T-helper 1 cell treated with Interleukin-12 subunit alpha and Interleukin-12 subunit beta and Interleukin-4 antibody, amounts not matched to agents 30 ng/mL and 1 ng/mL, for 36 hours (primary cell): ENCODE measurements around the gene HYDIN. TPM values are rescaled to one million over a fixed set of nuclear protein-coding genes. Genes with fewer than 3 reads are reported as not detected.

Experiments
- intact Hi-C: fragments of 100-400 bp; cut with micrococcal nuclease; formaldehyde crosslinking; loops from one replicate; pipeline ENCODE4 v1.15.1; 2024
- total RNA-seq: library from RNA; stranded (reverse); gene quantifications from 2 replicates; pipeline ENCODE4 v1.2.3, GENCODE V29; 2022

The HYDIN gene
- total RNA-seq, 1 donor from 2014 or later, result 0.22 TPM

DNA sequence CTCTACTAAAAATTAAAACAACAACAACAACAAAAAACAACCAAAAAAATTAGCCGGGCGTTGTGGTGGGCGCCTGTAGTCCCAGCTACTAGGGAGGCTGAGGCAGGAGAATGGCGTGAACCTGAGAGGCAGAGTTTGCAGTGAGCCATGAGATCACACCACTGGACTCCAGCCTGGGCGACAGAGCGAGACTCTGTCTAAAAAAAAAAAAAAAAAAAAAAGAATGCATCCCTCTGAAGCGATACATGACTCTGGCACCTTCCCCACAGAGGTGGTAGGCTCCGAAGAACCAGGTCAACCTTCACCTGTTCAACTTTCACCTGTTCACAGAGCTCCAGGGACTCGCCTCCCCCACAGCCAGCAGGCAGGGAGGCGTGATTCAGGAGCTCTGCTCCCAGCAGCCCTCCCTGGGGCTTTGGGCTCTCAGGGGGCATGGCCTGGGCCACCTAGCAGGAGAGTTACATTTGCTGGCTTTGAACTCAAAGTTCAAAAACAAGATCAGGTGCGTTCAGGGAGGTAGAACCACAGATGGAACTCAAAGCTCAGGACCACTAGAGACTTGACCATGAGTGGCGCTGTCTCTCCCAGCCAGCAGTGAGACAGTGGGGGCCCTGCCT lies 435.1 kb downstream of the HYDIN start:
- intact Hi-C loops, result no loop called here

DNA sequence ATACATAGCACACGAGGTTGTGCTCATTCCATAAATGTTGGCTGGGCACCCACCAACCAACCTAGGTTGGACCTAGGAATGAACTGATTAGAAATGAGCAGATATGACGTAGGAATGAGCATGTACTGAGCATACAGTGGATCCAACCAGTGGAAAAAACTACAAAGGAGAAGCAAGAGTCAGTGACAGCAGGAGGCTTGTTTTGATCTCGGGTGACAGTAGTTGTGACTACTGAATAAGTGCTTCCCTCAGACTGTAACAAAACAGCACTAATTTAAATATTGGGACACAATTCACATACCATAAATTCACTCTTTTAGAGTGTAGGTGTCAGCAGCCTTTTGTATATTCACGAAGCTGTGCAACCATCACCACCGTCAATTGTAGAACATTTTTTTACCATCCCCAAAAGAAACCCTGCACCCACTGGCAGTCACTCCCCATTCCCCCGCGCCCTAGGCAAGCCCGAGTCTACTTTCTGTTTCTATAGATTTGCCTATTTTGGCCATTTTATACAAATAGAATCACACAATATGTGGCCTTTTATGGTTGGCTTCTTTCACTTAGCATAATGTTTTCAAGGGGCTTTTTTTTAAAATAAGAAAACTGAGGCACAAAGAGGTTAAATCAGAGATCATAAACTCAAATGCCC lies 436.5 kb downstream of the HYDIN start:
- intact Hi-C loops, result no loop called here

GRCh38 chr16:70790815-70791214 lies 439.7 kb downstream of the HYDIN start:
- intact Hi-C loops, result no loop called here

- intact Hi-C loops, result no loop called here
Observed at GRCh38 chr16:70789595-70790447, 440.7 kb downstream of the HYDIN start.

DNA sequence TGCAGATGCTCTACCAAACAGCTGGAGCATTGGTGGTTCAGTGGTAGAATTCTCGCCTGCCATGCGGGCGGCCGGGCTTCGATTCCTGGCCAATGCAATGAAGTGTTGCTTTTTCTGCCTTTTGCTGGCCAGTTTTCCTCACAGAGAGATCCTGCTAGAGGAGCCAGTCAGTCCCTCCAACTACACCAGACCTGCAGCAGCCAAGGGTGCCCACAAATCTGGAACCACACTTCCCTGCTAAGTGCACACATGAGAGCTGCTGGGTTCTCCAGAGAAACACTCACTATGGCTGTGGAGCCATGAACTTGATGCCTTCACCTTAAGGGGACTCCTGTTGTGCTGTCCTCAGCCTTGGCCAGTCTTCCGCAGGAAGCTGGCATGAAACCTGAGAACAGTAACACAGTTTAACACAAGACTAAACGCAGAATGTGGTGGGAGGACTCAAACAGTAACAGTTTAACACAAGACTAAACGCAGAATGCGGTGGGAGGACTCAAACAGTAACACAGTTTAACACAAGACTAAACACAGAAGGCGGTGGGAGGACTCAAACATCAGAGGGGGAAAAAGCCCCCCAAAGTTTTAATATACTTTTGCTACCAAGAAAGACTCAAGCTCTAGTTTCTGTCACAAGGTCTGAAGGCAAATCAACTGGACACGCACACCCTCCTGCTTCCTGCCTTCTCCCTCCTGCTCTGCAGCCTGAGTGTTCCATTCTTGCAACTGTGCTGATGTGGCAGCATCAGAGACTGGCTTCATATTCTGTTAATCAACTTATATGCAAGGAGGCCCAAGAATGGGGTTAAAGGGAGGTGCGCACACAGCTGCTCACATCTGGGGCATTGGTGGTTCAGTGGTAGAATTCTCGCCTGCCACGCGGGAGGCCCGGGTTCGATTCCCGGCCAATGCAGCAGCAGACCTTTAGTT lies 441.6 kb downstream of the HYDIN start:
- intact Hi-C loops, result no loop called here

DNA sequence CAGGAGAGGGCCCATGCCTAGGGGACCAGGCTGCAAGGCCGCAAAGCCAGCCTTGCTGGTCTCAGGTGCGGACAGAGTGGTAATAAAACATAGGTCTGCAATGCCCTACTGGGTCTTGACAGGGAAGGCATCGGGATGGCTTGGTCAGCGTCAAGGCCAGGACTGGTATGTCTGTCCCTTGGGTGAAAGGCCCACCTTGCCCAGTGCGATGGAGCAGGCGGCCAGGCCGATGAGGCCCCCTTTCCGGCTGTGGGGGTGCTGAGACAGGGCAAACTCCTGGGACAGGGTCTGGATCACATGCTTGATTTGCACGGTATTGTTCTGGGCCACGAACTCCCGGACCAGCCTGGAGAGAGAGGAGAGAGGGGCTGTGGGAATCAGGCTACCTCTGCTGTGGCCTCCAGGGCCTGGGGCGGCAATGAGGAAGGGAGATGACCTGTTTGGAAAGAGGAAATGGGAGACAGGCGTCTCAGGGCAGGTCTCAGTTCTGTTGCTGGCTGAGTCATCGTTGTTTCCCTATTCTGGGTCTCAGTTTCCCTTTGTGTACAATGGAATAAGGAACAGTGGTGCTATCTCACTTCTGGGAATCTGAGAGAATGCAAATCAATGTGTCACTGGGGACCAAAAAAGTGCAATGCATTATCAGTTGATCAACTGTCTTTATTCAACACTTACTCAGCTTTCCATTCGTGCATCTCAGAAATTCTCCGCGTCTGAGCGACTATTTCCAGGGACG lies 444.3 kb downstream of the HYDIN start:
- intact Hi-C loops, result no loop called here

DNA sequence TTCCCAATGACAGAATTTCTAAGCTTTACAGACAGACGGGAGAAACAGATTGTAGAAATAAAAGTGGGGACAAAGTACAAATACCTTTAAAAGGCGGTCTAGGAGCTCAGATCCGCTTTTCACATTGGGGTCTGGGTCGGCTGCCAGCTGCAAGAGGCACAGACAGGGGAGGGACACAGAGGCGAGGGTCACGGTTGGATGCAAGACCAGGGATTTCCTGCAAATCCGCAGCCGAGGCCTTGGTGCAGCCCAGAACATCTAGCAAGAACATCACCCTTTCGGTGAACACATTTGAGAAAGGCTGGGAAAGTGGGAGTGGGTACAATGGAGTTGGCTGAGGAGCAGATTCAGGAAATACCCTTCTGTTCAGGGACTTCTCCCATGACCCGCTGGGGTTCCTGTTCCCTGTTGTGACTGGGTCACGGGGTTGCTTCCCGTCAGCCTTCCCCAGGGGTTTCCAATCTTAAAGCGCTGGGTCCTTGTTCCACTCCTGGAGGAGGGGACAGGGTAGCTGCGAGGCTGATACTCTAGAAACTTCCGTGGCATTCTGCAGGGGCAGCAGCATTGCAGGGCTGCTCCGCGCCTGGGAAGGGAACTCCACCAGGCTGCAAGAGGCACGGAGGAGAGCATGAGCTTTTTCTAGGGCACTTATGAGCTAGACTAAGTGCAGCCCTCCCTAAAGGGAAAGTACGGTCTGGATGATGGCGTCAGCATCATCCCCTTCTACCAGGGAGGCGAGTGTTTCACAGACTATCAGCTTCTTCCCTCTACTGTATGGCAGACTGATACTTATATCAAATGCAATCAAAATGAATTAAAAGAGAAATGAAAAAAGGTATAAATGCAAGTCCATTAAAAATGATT lies 445.6 kb downstream of the HYDIN start:
- intact Hi-C loops, result no loop called here

- intact Hi-C loops, result no loop called here
Observed at GRCh38 chr16:70782237-70782636, 448.3 kb downstream of the HYDIN start.

- intact Hi-C loops, result no loop called here
Observed at GRCh38 chr16:70781800-70782199, 448.7 kb downstream of the HYDIN start.

DNA sequence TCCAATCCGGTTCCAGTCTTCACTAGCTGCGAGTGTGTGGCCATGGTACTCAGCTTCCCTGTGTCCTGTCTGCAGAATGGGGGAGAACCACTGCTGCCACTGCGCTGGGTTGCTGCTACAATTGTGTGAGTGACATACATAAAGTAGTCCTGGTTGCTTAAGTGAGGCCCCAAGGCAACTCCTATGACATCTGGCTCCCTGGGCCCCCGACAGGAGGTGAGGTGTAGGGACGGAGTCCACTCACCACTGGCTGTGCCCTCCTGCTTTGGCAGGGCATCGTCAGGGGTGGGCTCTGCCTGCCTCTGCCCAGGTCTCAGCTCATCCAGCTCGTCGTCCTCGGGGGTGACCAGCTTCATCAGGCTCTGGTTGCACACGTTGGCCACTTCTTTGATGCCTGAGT lies 450.0 kb downstream of the HYDIN start:
- intact Hi-C loops, result no loop called here

DNA sequence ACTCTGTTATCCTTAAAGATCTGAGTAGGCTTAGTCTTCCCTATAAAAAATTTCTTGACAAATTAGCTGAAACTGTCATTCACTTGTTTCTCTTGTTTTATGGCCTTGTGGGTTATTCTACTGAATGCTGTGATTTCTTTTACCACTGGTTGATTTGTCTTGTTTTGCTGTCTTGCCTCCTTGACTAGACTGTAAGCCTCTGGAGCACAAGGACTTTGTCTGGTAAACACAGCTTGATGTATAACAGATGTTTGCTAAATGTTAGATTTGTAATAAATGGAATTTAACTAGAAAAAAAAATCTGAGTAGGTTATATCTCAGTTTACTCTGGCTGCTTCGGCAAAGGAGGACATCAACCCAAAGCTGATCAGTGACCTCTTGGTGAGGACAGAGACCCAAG lies 451.2 kb downstream of the HYDIN start:
- intact Hi-C loops, result loop anchor here (10.0 kb wide), 1 partner anchor 575 kb away; the partner anchor contains the start of gene CALB2

DNA sequence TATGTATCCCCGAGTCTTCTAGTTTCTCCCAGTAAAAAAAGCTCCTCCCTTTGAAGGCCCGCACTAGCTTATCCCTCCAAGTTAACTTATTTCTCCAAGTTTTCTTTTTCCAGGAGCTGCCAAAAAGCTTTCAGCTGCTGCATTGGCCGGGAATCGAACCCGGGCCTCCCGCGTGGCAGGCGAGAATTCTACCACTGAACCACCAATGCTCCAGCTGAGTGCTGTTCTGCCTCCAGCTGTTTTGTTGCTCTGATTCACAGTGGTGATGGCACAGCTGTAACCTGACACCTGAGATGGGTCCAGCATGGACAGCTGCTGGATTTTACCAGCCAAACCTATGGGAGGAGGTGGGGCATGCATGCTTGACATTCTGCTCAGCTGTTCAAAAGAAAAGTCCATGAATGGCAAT lies 451.6 kb downstream of the HYDIN start:
- intact Hi-C loops, result loop anchor here (10.0 kb wide), 1 partner anchor 576 kb away; the partner anchor contains the start of gene CALB2

DNA sequence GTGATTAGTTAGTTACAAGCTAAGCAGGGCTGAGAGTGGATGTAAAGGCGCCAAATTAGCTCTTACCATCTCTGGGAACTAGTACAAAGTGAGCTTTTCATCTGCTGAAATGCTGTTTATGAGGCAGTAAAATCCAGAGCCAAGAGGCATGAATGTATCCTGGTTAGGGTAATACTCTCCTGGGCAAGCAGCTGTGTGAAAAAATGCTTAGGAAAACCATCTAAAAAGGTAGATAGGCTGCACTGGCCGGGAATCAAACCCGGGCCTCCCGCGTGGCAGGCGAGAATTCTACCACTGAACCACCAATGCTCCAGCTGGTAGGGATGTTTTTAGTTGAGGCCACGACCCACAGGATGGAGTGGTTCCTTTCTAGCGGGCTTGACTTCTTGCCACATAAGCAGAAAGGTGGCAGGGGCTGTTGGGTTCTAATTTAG lies 452.5 kb downstream of the HYDIN start:
- intact Hi-C loops, result loop anchor here (10.0 kb wide), 1 partner anchor 577 kb away; the partner anchor contains the start of gene CALB2

GRCh38 chr16:70777496-70777895 lies 453.0 kb downstream of the HYDIN start:
- intact Hi-C loops, result loop anchor here (10.0 kb wide), 1 partner anchor 577 kb away; the partner anchor contains the start of gene CALB2

DNA sequence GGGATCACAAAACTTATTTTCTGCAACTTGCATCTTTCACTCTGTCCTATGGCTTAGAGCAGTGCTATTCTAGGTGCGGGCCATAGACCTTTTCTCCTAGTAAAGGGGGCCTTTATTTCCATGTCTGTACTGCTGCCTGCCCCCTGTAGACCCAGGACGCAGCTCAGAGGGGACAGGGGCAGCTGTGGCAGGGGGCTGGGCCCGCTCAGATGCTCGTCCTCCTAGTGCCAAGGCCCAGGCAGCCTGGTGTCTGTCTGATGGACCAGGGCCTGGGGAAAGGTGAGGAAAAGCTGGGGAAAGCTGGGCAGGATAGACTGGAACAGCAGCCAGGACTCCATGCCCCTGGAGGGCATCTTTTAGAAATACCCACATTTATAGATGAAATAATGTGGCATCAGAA lies 455.1 kb downstream of the HYDIN start:
- intact Hi-C loops, result loop anchor here (10.0 kb wide), 1 partner anchor 579 kb away; the partner anchor contains the start of gene CALB2

DNA sequence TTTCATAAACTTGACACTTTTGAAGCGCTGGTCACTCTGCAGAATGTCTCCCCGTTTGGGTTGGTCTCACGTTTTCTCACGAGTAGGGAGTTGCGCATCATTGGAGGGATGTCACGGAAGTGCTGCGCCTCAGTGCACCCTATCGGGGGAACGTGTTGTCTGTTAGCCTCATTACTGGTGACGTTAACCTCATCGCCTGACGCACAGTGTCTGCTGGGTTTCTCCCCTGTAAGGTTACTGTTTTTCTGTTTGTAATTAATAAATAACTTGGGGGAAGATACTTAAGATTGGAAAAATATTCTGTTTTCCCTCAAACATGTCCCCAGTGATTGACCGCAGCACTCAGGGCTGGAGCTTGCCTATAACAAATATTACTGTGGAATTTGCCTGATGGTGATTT lies 456.3 kb downstream of the HYDIN start:
- intact Hi-C loops, result loop anchor here (5.0 to 10.0 kb wide), 2 partner anchors 202 to 581 kb away; partner anchors contain the start of gene CALB2

DNA sequence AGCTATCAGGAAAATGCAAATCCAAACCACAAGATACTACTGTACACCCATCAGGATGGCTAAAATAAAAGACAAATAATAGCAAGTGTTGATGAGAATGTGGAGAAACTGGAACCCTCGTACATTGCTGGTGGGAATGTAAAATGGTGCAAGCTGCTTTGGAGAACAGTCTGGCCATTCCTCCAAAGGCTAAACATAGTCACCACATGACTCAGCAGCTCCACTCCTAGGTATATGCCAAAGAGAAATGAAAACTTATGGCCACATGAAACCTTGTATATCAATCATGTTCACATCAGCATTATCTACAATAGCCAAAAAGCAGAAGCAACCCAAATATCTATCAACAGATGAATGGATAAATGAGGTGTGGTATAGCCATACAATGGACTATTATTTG lies 458.0 kb downstream of the HYDIN start:
- intact Hi-C loops, result loop anchor here (5.0 to 10.0 kb wide), 2 partner anchors 200 to 582 kb away; partner anchors contain the start of gene CALB2

GRCh38 chr16:70770626-70771552 lies 459.6 kb downstream of the HYDIN start:
- intact Hi-C loops, result loop anchor here (1.0 to 10.0 kb wide), 5 partner anchors 34 to 584 kb away; partner anchors contain the start of gene CALB2
